Measurements from ENCODE around the gene PRMT1. TPM values are rescaled to one million over a fixed set of nuclear protein-coding genes. Genes with fewer than 3 reads are reported as not detected.

The PRMT1 gene
- total and polyA plus RNA-seq, 9 of the 15 experiments (the other 6 are each of a cell fraction or from before 2014, with no cell fraction given): 13.3 to 464 (median 326) TPM

- peaks cover 66% of the 10 kb centered on the region; the same call in 2 of the 3 replicates for H3K36me3 ChIP-seq (ENCODE audit: control insufficient read depth, insufficient read depth, low read length)
- no peak for TF ChIP-seq ZC3H8 (IDR thresholded peaks at IDR 0.05)
- no peak for TF ChIP-seq RHOXF2B (CRISPR knock-in tag; conservative IDR thresholded peaks at IDR 0.05)
- no peak for TF ChIP-seq ZNF398 (CRISPR knock-in tag; IDR thresholded peaks at IDR 0.05)
- 0 out of 2 replicates have a peak, but pooled peaks have one; percentile 18 for TF ChIP-seq POLR2A (conservative IDR thresholded peaks at IDR 0.05)
- no peak for TF ChIP-seq MCM7 (IDR thresholded peaks at IDR 0.05)
- TF ChIP-seq RAD21 (CRISPR knock-in tag; conservative IDR thresholded peaks at IDR 0.05 in 1 of 2, IDR thresholded peaks at IDR 0.05 in 1 of 2): no peak
- TF ChIP-seq ZNF551 (CRISPR knock-in tag; IDR thresholded peaks at IDR 0.05): no peak
- no peak for TF ChIP-seq ZNF140 (CRISPR knock-in tag; IDR thresholded peaks at IDR 0.05)
- TF ChIP-seq ZNF224 (CRISPR knock-in tag; IDR thresholded peaks at IDR 0.05): no peak
- no peak for TF ChIP-seq ZBTB33 (CRISPR knock-in tag; IDR thresholded peaks at IDR 0.05)
- 0 out of 2 replicates have a peak, but pooled peaks have one; percentile 21 for TF ChIP-seq SUPT5H (IDR thresholded peaks at IDR 0.05)
- TF ChIP-seq SPI1 (IDR thresholded peaks at IDR 0.05; ENCODE audit: borderline replicate concordance, low read depth, low read length): peak; percentile 54; the same call in 1 of the 2 replicates
- no peak for TF ChIP-seq DLX4 (CRISPR knock-in tag; IDR thresholded peaks at IDR 0.05)
- TF ChIP-seq ZKSCAN8 (CRISPR knock-in tag; IDR thresholded peaks at IDR 0.05): no peak
- peak; percentile 49; the same call in 1 of the 2 replicates for TF ChIP-seq POLR2G (IDR thresholded peaks at IDR 0.05; ENCODE audit: low read depth, low read length)
- TF ChIP-seq NELFE (IDR thresholded peaks at IDR 0.05; ENCODE audit: insufficient read depth, insufficient read length): no peak
- no peak for TF ChIP-seq SMARCA5 (IDR thresholded peaks at IDR 0.05)
- no peak for TF ChIP-seq GATA2 (CRISPR knock-in tag; IDR thresholded peaks at IDR 0.05)
- no peak for TF ChIP-seq USF1 (CRISPR knock-in tag; IDR thresholded peaks at IDR 0.05)
- WGBS (ENCODE audit: insufficient coverage, low coverage, missing lambda C conversion rate): 82% methylated on average over 16 of the region's 26 CpGs
- no peak overlapping the region for H3K27ac ChIP-seq (ENCODE audit: extremely low read depth, low read depth, low read length)
- H3K4me2 ChIP-seq (ENCODE audit: insufficient read depth, low read length): no peak overlapping the region
- H3K9me3 ChIP-seq (replicated peaks; ENCODE audit: control insufficient read depth, insufficient read depth, low read depth, low read length): no peaks in the 10 kb centered on the region
- peaks cover 2% of the 10 kb centered on the region; the same call in 1 of the 3 replicates for H3K79me2 ChIP-seq (ENCODE audit: control insufficient read depth, insufficient read depth, low read length)
- FAIRE-seq (no peak), DNase-seq (ENCODE audit: extremely low read depth in 1 of 4, low spot score in 3 of 4) (no peak), ATAC-seq (no peak)
- no TSS peak for BruUV-seq (replicated peaks)
- in situ Hi-C loops (cut with MboI) (no loop called here), intact Hi-C loops (cut with micrococcal nuclease) (no loop called here)
- ChIA-PET CTCF (ENCODE audit: low intra/inter-chr PET ratio) (no interaction called here), POLR2A (interaction anchor here (0.5 to 1.9 kb wide), 3 partner anchors 11 to 179 kb away, joined by 3 to 9 read pairs (median 3); partner anchors contain the start of gene PRMT1)
- H3K9me1 ChIP-seq (ENCODE audit: control insufficient read depth, insufficient read depth, low read length): no peaks in the 10 kb centered on the region
- H4K20me1 ChIP-seq (replicated peaks; ENCODE audit: control insufficient read depth, insufficient read depth, low read length): no peaks in the 10 kb centered on the region; the same call in 1 of the 2 replicates
- no peak overlapping the region for H3K4me3 ChIP-seq
- no peak overlapping the region for H3K9ac ChIP-seq (ENCODE audit: insufficient read depth in 1 of 2, low read depth in 2 of 2, low read length in 2 of 2)
- H2AFZ ChIP-seq (ENCODE audit: low read depth, low read length): no peak overlapping the region
- H3K4me1 ChIP-seq (replicated peaks in 1 of 2; ENCODE audit: control insufficient read depth in 2 of 2, insufficient read depth in 2 of 2, low read length in 2 of 2): peaks cover 0 to 71% of the 10 kb centered on the region in 2 experiments; a peak in 2 of 5 replicates
- H3K27me3 ChIP-seq (ENCODE audit: control insufficient read depth in 2 of 2, insufficient read depth in 2 of 2, low read length in 2 of 2): no peaks in the 10 kb centered on the region
These were observed 10.7 kb downstream of the PRMT1 start for GRCh38 chr19:49687566-49688316.
